ENCODE measurements around the gene ARFGAP3.
"Not testable (repeated sequence)": the region's sequence is repeated elsewhere in the genome, so short reads cannot be mapped to it uniquely, and the experiment has no call there.

Gene ARFGAP3

GRCh38 chr22:42763965-42764480 lies 93.0 kb downstream of the ARFGAP3 start:
- Mint-ChIP-seq H3K36me3 (no peaks in the 10 kb centered on the region), H3K9me3 (no peaks in the 10 kb centered on the region), H3K4me3 (no peak overlapping the region), H3K27me3 (no peaks in the 10 kb centered on the region), H3K27ac (no peak overlapping the region), H3K4me1 (no peaks in the 10 kb centered on the region)

GRCh38 chr22:42760806-42761565 lies 96.1 kb downstream of the ARFGAP3 start:
- Mint-ChIP-seq H3K4me1 (no peaks in the 10 kb centered on the region), H3K9me3 (no peaks in the 10 kb centered on the region), H3K36me3 (no peaks in the 10 kb centered on the region), H3K4me3 (no peak overlapping the region), H3K27me3 (no peaks in the 10 kb centered on the region), H3K27ac (no peak overlapping the region)

- Mint-ChIP-seq H3K36me3 (no peaks in the 10 kb centered on the region), H3K9me3 (no peaks in the 10 kb centered on the region), H3K27me3 (no peaks in the 10 kb centered on the region), H3K4me3 (no peak overlapping the region), H3K27ac (no peak overlapping the region), H3K4me1 (no peaks in the 10 kb centered on the region)
Observed at GRCh38 chr22:42758931-42759629, 98.0 kb downstream of the ARFGAP3 start.

- H3K4me1 Mint-ChIP-seq, H3K4me3 Mint-ChIP-seq, H3K27me3 Mint-ChIP-seq, H3K9me3 Mint-ChIP-seq, H3K36me3 Mint-ChIP-seq, H3K27ac Mint-ChIP-seq: not testable (repeated sequence)
Observed at GRCh38 chr22:42755553-42755952, 101.5 kb downstream of the ARFGAP3 start.

GRCh38 chr22:42755121-42755520 lies 102.0 kb downstream of the ARFGAP3 start:
- H3K27ac Mint-ChIP-seq, H3K27me3 Mint-ChIP-seq, H3K36me3 Mint-ChIP-seq, H3K4me1 Mint-ChIP-seq, H3K9me3 Mint-ChIP-seq, H3K4me3 Mint-ChIP-seq: not testable (repeated sequence)

- H3K9me3 Mint-ChIP-seq = no peaks in the 10 kb centered on the region
- no peaks in the 10 kb centered on the region for H3K36me3 Mint-ChIP-seq
- no peaks in the 10 kb centered on the region for H3K4me1 Mint-ChIP-seq
Observed at GRCh38 chr22:42754658-42755057, 102.4 kb downstream of the ARFGAP3 start.

GRCh38 chr22:42752912-42753311 lies 104.2 kb downstream of the ARFGAP3 start:
- Mint-ChIP-seq H3K36me3 (no peaks in the 10 kb centered on the region), H3K9me3 (no peaks in the 10 kb centered on the region), H3K27ac (no peak overlapping the region), H3K4me1 (no peaks in the 10 kb centered on the region), H3K27me3 (no peaks in the 10 kb centered on the region), H3K4me3 (no peak overlapping the region)

More at GRCh38 chr22:42754658-42755057, 102.4 kb downstream of the ARFGAP3 start:
- H3K27me3 Mint-ChIP-seq = no peaks in the 10 kb centered on the region
- no peak overlapping the region for H3K27ac Mint-ChIP-seq
- no peak overlapping the region for H3K4me3 Mint-ChIP-seq

- Mint-ChIP-seq H3K27ac (no peak overlapping the region), H3K27me3 (no peaks in the 10 kb centered on the region), H3K4me3 (no peak overlapping the region), H3K36me3 (no peaks in the 10 kb centered on the region), H3K4me1 (no peaks in the 10 kb centered on the region), H3K9me3 (no peaks in the 10 kb centered on the region)
Observed at GRCh38 chr22:42752230-42752746, 104.8 kb downstream of the ARFGAP3 start.

GRCh38 chr22:42750421-42750820 lies 106.7 kb downstream of the ARFGAP3 start:
- not testable (repeated sequence) for H3K4me3 Mint-ChIP-seq, H3K36me3 Mint-ChIP-seq, H3K27ac Mint-ChIP-seq, H3K27me3 Mint-ChIP-seq, H3K4me1 Mint-ChIP-seq, H3K9me3 Mint-ChIP-seq

- Mint-ChIP-seq H3K4me1 (no peaks in the 10 kb centered on the region), H3K4me3 (no peak overlapping the region), H3K9me3 (no peaks in the 10 kb centered on the region), H3K27ac (no peak overlapping the region), H3K36me3 (no peaks in the 10 kb centered on the region), H3K27me3 (no peaks in the 10 kb centered on the region)
Observed at GRCh38 chr22:42747701-42748513, 109.2 kb downstream of the ARFGAP3 start.

Measured in activated naive CD4-positive, alpha-beta T cell treated with anti-CD3 and anti-CD28 coated beads, Interleukin-2, amount 50 U/mL, for 24 hours (primary cell).